Renal cortical epithelial cell (primary cell): ENCODE measurements around the gene LGI4. TPM values are rescaled to one million over a fixed set of nuclear protein-coding genes. Genes with fewer than 3 reads are reported as not detected.
"Not testable (repeated sequence)": the region's sequence is repeated elsewhere in the genome, so short reads cannot be mapped to it uniquely, and the experiment has no call there.

Experiments
- DNase-seq: peaks from one replicate; pipeline ENCODE4 v3.0.0-alpha.2; 2011; ENCODE audit warnings: low read depth
- total RNA-seq: library from RNA; depleted of rRNA; stranded (reverse); fragments of >200 nt; gene quantifications from 2 replicates; pipeline ENCODE4 v1.2.3, GENCODE V29; 2014

The LGI4 gene
- total RNA-seq, 1 donor from 2014 or later = not detected

GRCh38 chr19:35141837-35142605 lies 7.2 kb upstream of the LGI4 start:
- no peak for DNase-seq

DNA sequence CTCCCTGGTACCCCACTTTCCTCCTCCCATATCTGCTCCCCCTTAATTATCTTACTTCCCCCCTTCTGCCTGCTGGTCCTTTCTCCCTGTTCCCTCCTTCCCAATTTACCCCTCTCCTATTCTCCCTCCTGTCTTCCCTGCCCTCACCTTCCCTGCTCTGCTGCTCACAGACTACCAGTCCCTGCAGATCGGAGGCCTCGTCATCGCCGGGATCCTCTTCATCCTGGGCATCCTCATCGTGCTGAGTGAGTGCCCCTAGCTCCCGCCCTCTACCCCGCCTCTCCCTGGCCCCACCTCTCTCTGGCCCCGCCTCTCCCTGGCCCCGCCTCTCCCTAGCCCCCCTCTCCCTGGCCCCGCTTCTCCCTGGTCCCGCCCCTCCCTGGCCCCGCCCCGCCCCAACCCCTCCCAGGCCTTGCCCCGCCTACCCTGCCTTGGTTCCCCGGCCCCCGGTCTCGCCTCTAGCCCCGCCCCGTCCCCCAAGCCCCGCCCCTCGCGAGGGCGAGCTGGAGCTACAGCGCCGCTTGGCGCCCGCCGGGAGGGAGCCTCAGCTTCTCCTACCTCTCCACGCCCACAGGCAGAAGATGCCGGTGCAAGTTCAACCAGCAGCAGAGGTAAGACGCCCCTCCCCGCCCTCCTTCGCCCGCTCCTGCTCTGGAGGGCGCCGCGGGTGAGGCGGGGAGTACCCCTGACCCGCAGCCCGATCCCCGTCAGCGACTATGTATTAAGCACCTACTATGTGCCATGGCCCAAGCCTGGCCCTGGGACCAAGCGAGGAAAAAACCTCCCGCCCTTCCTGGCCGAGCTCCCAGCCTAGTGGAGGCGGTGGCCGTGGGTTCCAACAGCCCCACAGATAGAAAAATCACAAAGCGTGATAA lies 6.3 kb upstream of the LGI4 start:
- DNase-seq = peak; percentile 63

DNA sequence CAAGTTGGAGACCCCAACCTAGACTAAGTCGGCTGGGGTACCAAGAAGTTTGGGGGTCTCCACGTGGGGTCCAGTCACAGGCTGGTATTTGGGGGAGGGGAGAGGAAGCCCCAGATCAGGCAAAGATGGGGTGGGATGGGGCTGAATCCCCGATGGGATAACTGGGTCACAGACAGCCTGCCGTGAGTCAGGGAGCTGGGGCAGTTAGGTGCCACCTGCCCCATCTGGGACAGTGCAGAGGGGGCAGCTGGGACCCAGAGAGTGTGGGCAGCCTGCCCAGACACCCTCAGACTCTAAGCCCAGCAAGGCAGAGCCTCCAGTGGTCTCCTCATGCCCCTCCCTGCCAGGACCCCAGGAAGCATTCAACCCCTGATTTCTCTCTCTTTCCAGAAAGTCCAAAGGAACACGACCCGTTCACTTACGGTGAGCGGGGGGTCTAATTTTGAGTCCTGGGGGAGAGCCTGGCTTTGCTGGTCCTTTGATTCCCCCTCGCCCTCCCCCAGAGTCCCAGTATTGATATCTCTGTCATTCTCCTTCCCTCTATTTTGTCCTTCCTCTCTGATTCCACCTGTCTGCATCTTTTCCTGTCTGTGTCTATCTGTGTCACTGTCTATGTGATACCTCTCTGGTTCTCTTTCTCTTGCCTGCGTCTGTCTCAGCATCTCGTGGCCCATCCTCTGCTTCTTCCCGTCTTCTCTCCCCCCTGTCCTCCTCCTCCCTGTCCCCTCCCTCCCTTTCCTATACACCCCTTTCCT lies 5.5 kb upstream of the LGI4 start:
- no peak for DNase-seq

DNA sequence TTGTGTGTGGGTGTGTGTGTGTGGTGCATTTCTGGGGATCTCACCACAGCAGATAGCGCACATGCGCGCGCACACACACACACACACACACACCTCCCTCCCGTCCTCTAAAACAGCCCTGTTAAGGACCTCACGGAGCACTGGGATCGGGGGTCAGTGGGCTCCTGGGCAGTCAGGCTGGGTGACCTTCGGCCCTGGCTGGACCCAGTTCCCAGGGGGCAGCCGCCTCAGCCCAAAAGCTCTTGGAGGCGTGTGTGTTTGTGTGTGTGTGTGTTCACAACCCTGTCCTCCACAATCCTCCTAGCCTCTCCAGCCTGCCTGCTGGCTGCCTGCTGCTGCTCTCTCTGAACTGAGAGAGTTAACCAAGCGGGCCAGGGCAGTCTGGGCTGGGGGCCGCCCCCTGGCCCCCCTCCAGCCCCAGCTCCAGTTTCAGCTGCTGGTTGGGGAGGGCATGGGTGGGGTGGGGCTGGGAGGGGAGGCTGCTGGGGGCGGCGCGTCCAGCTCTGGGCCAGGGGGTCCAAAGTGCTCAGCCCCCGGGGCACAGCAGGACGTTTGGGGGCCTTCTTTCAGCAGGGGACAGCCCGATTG lies 3.5 kb upstream of the LGI4 start, which contains the start of gene FXYD1:
FXYD1 (plus strand) TSS at position 520 of the 588 bp plus-strand sequence. CDS start 1,256 bp downstream, outside the sequence.
- no peak for DNase-seq

- no peak for DNase-seq
Observed at GRCh38 chr19:35136977-35137702, 2.3 kb upstream of the LGI4 start.

- DNase-seq = no peak
Observed at GRCh38 chr19:35136231-35136630, 1.4 kb upstream of the LGI4 start.

DNA sequence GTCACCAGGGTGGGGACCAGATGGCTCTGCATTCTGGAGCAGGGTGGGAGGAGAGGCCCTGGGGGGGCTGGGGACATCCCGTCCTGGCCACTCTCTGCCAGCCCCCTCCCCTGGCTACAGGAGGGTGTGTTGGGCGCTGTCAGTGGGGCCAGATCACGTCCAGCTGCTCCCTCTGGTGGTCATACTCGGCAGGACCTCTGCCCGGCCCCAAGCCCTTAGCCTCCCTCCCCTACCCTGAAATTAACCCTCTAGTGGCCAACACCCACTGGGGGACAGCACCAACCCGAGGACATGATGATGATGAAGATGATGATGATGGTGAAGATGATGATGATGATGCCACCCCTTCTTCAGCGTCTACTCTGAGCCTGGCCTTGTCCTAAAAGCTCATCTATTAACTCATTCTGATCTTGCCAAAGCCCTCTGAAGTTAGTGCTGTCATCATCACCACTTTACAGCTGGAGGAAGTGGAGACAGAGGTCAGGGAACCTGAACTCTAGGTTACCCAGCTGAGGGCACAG lies 590 bp upstream of the LGI4 start:
- peak; percentile 23 for DNase-seq

DNA sequence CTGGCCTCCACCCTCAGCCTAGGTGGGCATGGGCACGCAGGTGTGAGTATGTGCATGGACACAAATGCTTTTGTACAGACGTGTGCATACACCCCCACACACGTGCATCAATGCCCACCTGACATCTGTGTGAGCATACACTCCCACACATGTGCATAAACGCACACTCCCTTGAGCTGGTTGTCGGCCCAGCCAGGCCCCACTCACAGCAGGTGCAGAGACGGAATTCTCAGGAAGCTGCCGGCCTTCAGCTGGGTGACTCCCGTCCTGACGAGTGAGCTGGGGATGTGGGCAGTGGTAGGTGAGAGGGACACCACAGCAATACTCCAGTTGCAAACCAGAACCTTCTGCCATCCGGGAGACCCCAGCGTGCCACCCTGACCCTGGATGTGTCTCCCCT lies 1.0 kb downstream of the LGI4 start:
- no peak for DNase-seq

DNA sequence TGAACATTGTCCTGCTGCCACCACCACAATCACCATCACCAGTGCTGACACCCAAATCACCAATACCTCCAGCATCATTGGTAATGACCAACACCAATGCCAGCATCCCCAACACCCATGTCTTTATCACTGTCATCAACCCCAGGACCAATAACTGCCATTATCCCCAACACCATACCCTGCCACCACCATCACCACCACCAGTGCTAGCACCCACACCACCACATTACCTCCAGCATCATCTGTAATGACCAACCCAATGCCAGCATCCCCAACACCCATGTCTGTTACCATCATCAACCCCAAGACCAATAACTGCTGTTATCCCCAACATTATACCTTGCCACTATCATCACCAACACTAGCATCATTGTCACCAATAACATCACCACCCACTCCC lies 2.6 kb downstream of the LGI4 start:
- DNase-seq = no peak

- DNase-seq = no peak
Observed at GRCh38 chr19:35130761-35131720, 3.8 kb downstream of the LGI4 start.

GRCh38 chr19:35129724-35130274 lies 5.1 kb downstream of the LGI4 start:
- DNase-seq = not testable (repeated sequence)

DNA sequence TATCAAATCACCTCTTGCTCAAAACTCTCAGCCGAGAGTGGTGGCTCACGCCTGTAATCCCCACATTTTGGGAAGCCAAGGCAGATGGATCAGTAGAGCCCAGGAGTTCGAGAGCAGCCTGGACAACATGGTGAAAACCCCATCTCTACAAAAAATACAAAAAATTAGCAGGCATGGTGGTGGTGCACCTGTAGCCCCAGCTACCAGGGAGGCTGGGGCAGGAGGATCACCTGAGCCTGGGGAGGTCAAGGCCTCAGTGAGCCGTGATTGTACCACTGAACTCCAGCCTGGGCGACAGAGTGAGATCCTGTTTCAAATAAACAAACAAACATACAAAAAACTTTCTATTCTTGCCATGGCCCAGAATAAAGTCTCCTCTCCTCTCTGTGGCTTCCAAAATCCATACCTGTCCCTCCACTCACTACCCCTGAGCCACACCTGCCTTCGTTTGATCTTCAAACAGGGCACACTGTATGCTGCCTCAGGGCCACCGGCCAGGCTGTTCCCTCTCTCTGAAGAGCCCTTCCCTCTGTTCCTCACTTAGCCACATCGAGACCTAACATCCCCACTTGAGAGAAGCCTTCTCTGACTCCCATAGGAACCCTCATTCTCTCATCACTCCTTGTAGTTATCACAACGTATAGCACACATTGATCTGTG lies 6.3 kb downstream of the LGI4 start:
- DNase-seq = no peak

- DNase-seq = no peak
Observed at GRCh38 chr19:35127871-35128270, 7.0 kb downstream of the LGI4 start.

DNA sequence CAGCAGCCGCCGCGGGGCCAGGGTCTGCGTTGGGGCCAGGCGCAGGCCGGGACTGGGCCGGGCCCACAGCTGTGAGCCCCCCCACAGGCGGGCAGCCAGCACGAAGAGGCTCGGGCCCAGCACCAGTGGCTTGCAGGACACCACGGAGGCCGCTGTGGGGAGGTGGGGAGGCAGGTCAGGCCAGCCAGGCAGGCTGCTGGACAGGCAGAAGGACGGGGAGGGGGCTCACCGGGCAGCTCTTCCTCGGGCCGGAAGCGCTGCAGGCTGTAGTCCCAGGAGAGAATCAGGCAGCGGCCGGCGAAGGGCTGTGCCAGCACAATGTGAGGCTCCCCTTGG lies 8.3 kb downstream of the LGI4 start:
- no peak for DNase-seq

DNA sequence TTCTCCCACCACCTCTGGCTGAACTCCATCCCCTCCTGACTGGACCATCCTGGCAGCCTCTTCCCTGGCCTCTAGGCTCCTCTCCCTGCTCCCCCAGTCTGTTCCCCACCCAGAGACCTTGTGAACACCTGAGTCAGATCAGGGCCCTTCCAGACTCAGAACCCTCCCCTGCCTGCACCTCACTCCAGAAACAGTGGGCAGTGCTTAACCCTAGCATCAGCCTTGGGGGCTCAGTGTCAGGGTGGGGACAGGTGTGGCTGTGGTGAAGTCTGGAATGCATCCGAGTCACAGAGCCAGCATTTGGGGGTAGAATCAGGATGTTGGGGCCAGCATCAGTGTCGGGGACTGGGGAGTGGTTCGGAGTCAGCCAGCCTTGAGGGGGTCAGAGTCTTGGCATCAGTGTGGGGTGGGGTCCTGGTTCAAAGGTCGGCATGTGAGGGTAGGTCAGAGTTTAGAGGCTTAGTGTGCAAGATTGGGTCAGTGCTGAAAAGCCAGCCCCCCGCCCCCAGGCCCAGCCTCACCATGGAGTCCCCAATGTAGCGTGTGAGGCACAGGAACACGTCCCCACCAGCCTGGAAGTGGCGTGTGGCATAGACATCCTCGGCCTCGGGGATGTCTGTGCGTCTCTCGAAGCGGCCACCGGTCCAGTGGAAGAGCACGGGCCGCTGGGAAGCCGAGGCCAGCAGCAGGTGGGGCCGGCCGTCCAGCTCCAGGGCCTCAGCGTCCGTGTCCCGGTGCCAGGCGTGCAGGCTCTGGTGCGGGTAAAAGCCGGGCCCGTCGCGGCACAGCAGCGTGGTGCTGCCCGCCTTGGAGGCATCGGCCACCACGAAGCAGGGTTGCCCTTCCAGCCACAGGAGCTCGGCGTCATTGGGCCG lies 8.9 kb downstream of the LGI4 start:
- no peak for DNase-seq

GRCh38 chr19:35125270-35125717 lies 9.6 kb downstream of the LGI4 start:
- no peak for DNase-seq

DNA sequence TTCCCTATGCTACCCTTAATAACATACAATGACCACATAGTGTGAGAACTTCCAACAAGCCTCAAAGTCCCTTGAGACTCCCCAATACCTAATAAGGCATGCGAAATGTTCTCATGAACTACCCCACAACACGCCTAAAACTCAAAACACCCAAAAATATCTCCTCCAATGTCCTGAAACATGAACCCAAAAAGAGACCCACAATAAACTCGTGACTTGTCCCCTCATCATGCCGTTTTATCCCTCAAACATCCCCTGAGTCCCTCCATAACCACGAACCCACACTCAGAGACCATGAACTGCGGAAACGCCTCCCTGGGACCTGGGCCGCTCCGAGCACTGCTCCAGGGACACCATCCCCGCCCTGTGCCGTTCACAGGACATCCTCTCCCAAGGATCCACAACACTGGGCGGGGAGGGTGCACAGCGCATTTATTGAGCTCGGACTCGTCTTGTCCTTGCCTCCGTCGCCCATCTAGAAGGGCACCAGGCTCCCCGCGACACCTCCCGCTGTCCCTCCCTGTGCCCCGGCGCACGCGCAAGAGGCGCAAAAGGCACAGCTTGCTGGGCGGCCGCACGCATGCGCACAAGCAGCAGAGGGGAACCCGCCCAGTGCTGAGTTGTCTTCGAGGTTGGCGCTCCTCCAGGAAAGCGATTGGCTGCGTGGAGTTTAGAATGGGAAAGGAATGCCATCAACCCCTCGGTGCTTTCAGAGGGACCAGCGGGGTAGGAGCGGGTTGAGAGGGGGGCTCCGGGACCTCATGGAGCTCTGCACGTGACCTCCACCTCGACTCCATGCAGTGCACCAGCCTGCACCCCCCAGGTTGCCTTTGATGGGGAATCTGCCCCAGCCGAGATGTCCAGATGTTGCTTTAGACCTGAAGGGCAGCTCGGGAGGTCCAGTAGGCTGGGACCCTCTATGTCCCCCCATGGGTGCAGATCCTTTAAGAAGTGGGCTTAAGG lies 10.5 kb downstream of the LGI4 start:
- DNase-seq = peak; percentile 77
